ENCODE measurements around the gene KCNQ1.

GRCh38 chr11:2838676-2839294 is 394.0 kb downstream of the KCNQ1 start:
- TF ChIP-seq MAX (IDR thresholded peaks at IDR 0.05): no peak
- TF ChIP-seq EZH2 (IDR thresholded peaks at IDR 0.05): no peak
- TF ChIP-seq CTCF (IDR thresholded peaks at IDR 0.05 in 2 of 3, conservative IDR thresholded peaks at IDR 0.05 in 1 of 3; ENCODE audit: borderline replicate concordance in 1 of 3, insufficient read depth in 1 of 3, low read depth in 2 of 3, low read length in 2 of 3): no peak
- no peak for TF ChIP-seq POLR2AphosphoS5 (IDR thresholded peaks at IDR 0.05; ENCODE audit: low read depth, low read length)
- TF ChIP-seq RAD21 (IDR thresholded peaks at IDR 0.05; ENCODE audit: low read depth): no peak
- TF ChIP-seq POLR2A (IDR thresholded peaks at IDR 0.05; ENCODE audit: borderline replicate concordance, extremely low read depth, insufficient read depth, insufficient read length): no peak
